ENCODE data around the gene SDHAF3. TPM values are rescaled to one million over a fixed set of nuclear protein-coding genes. Genes with fewer than 3 reads are reported as not detected.

The SDHAF3 gene
- total RNA-seq, 1 experiment from 2014 or later, result 9.2 TPM

GRCh38 chr7:97090761-97091353 lies 26.6 kb upstream of the SDHAF3 start:
- Mint-ChIP-seq H3K4me1 (ENCODE audit: low read depth, unreplicated experiment) (no peaks in the 10 kb centered on the region), H3K27me3 (ENCODE audit: unreplicated experiment) (peaks cover 37% of the 10 kb centered on the region), H3K4me3 (ENCODE audit: low read depth, unreplicated experiment) (no peak overlapping the region), H3K9me3 (ENCODE audit: low read depth, unreplicated experiment) (no peaks in the 10 kb centered on the region), H3K27ac (ENCODE audit: unreplicated experiment) (no peak overlapping the region), H3K36me3 (ENCODE audit: insufficient read depth, unreplicated experiment) (no peaks in the 10 kb centered on the region)
- TF ChIP-seq CTCF (IDR thresholded peaks at IDR 0.05; ENCODE audit: unreplicated experiment), result no peak
- CTCF ChIA-PET, result no interaction called here
- intact Hi-C loops (cut with micrococcal nuclease; ENCODE audit: unreplicated experiment), result no loop called here
- no peak for DNase-seq
- BruUV-seq (replicated peaks), result no TSS peak

- no TSS peak for BruUV-seq (replicated peaks)
- no peak for TF ChIP-seq CTCF (IDR thresholded peaks at IDR 0.05; ENCODE audit: unreplicated experiment)
- intact Hi-C loops (cut with micrococcal nuclease; ENCODE audit: unreplicated experiment), result no loop called here
- no peak for DNase-seq
- Mint-ChIP-seq H3K36me3 (ENCODE audit: insufficient read depth, unreplicated experiment) (no peaks in the 10 kb centered on the region), H3K27me3 (ENCODE audit: unreplicated experiment) (peaks cover 15% of the 10 kb centered on the region), H3K9me3 (ENCODE audit: low read depth, unreplicated experiment) (no peaks in the 10 kb centered on the region), H3K27ac (ENCODE audit: unreplicated experiment) (no peak overlapping the region), H3K4me1 (ENCODE audit: low read depth, unreplicated experiment) (no peaks in the 10 kb centered on the region), H3K4me3 (ENCODE audit: low read depth, unreplicated experiment) (no peak overlapping the region)
- CTCF ChIA-PET, result no interaction called here
Measured at GRCh38 chr7:97094284-97094930, 23.1 kb upstream of the SDHAF3 start.

- no TSS peak for BruUV-seq (replicated peaks)
Measured at GRCh38 chr7:97096037-97096436, 21.5 kb upstream of the SDHAF3 start.

GRCh38 chr7:97096661-97097060 lies 20.8 kb upstream of the SDHAF3 start:
- no peak for DNase-seq
- Mint-ChIP-seq H3K9me3 (ENCODE audit: low read depth, unreplicated experiment) (no peaks in the 10 kb centered on the region), H3K27ac (ENCODE audit: unreplicated experiment) (no peak overlapping the region), H3K4me1 (ENCODE audit: low read depth, unreplicated experiment) (no peaks in the 10 kb centered on the region), H3K27me3 (ENCODE audit: unreplicated experiment) (peaks cover 32% of the 10 kb centered on the region), H3K4me3 (ENCODE audit: low read depth, unreplicated experiment) (no peak overlapping the region), H3K36me3 (ENCODE audit: insufficient read depth, unreplicated experiment) (no peaks in the 10 kb centered on the region)
- CTCF ChIA-PET, result no interaction called here
- TF ChIP-seq CTCF (IDR thresholded peaks at IDR 0.05; ENCODE audit: unreplicated experiment), result no peak
- BruUV-seq (replicated peaks), result no TSS peak
- intact Hi-C loops (cut with micrococcal nuclease; ENCODE audit: unreplicated experiment), result no loop called here

More at GRCh38 chr7:97096037-97096436, 21.5 kb upstream of the SDHAF3 start:
- no peak overlapping the region for H3K27ac Mint-ChIP-seq (ENCODE audit: unreplicated experiment)
- CTCF ChIA-PET, result no interaction called here
- H3K27me3 Mint-ChIP-seq (ENCODE audit: unreplicated experiment), result peaks cover 26% of the 10 kb centered on the region
- no peak overlapping the region for H3K4me3 Mint-ChIP-seq (ENCODE audit: low read depth, unreplicated experiment)
- no peaks in the 10 kb centered on the region for H3K9me3 Mint-ChIP-seq (ENCODE audit: low read depth, unreplicated experiment)
- no peaks in the 10 kb centered on the region for H3K4me1 Mint-ChIP-seq (ENCODE audit: low read depth, unreplicated experiment)
- H3K36me3 Mint-ChIP-seq (ENCODE audit: insufficient read depth, unreplicated experiment), result no peaks in the 10 kb centered on the region
- no peak for TF ChIP-seq CTCF (IDR thresholded peaks at IDR 0.05; ENCODE audit: unreplicated experiment)
- intact Hi-C loops (cut with micrococcal nuclease; ENCODE audit: unreplicated experiment), result no loop called here
- no peak for DNase-seq

All from Calu3 (cell line).